Natural killer cell (primary cell): ENCODE data around the gene BAIAP2. TPM values are rescaled to one million over a fixed set of nuclear protein-coding genes. Genes with fewer than 3 reads are reported as not detected.

Experiments used
- ATAC-seq, 3 donors: fragments of 150-1000 bp in 2 of 3; fragments of 200-7000 bp in 1 of 3; cut with Tn5 transposase; 1 replicate in 1 of 3; 2 replicates in 2 of 3; pipeline ENCODE4 v1.10.0; 2021; ENCODE audit warnings: mild to moderate bottlenecking in 2 of 3, moderate library complexity in 2 of 3
- DNase-seq, 2 donors: peaks; one replicate each; pipeline versions ENCODE4 v3.0.0 to v3.0.0-alpha.2; 2013 to 2021; ENCODE audit warnings: mixed read lengths in 1 of 2
- H3K27ac ChIP-seq: one replicate; pipeline ENCODE4 v1.5.1; 2013; ENCODE audit warnings: mild to moderate bottlenecking, low read length
- H3K27me3 ChIP-seq: one replicate; pipeline ENCODE4 v1.6.1; 2013; ENCODE audit warnings: low read length; ENCODE audit not compliant: control insufficient read depth, insufficient read depth
- H3K36me3 ChIP-seq: one replicate; pipeline ENCODE4 v1.6.1; 2013; ENCODE audit warnings: low read length; ENCODE audit not compliant: control insufficient read depth, insufficient read depth
- H3K4me1 ChIP-seq: one replicate; pipeline ENCODE4 v1.6.1; 2013; ENCODE audit warnings: low read length; ENCODE audit not compliant: control insufficient read depth, insufficient read depth
- H3K4me3 ChIP-seq: one replicate; pipeline ENCODE4 v1.5.1; 2013; ENCODE audit warnings: low read length
- H3K9me3 ChIP-seq: one replicate; pipeline ENCODE4 v1.6.1; 2013; ENCODE audit warnings: low read length; ENCODE audit not compliant: control insufficient read depth, insufficient read depth
- H3K27ac Mint-ChIP-seq, 2 donors: one replicate each; pipeline ENCODE4 v1.8.0; 2022; ENCODE audit warnings: mild to moderate bottlenecking in 2 of 2, mixed read lengths in 2 of 2, moderate library complexity in 1 of 2
- H3K27me3 Mint-ChIP-seq, 2 donors: one replicate each; pipeline ENCODE4 v1.8.0; 2022; ENCODE audit warnings: low read depth in 2 of 2, mixed read lengths in 2 of 2
- H3K36me3 Mint-ChIP-seq: one replicate; pipeline ENCODE4 v1.8.0; 2022; ENCODE audit warnings: mixed read lengths
- H3K4me1 Mint-ChIP-seq, 2 donors: one replicate each; pipeline ENCODE4 v1.8.0; 2022; ENCODE audit warnings: mixed read lengths in 2 of 2
- H3K4me3 Mint-ChIP-seq: one replicate; pipeline ENCODE4 v1.8.0; 2022; ENCODE audit warnings: mild to moderate bottlenecking, moderate library complexity, mixed read lengths
- H3K9me3 Mint-ChIP-seq, 2 donors: one replicate each; pipeline ENCODE4 v1.8.0; 2022; ENCODE audit warnings: mixed read lengths in 2 of 2
- CTCF ChIP-seq: fragments of 200-600 bp; IDR thresholded peaks from one replicate; pipeline ENCODE4 v1.8.0; 2022; ENCODE audit warnings: antibody characterized with exemption
- WGBS: methylation state at CpG from one replicate; pipeline ENCODE4 v1.1.7; 2013; ENCODE audit warnings: missing lambda C conversion rate; ENCODE audit not compliant: insufficient coverage; 5-methylcytosine and 5-hydroxymethylcytosine counted together
- intact Hi-C: fragments of 100-400 bp; cut with micrococcal nuclease; formaldehyde crosslinking; loops from one replicate; pipeline ENCODE4 v1.14.2; 2022
- total RNA-seq, 4 donors: library from RNA; stranded (reverse); fragments of 120-200 nt in 1 of 4; gene quantifications; one replicate each; pipeline versions ENCODE4 v1.2.3 to v1.2.4, GENCODE V29; 2013 to 2022

BAIAP2 gene
- total RNA-seq, 3 donors from 2014 or later (not counting 1 experiment from before 2014, with no cell fraction given): 6.7 to 12.3 (median 10.4) TPM

GRCh38 chr17:81142301-81143199, 107.6 kb downstream of the BAIAP2 start:
- Mint-ChIP-seq H3K4me1 (peaks cover 0 to 14% of the 10 kb centered on the region in 2 donors), H3K36me3 (no peaks in the 10 kb centered on the region), H3K27ac (no peak overlapping the region), H3K4me3 (no peak overlapping the region), H3K9me3 (no peaks in the 10 kb centered on the region), H3K27me3 (no peaks in the 10 kb centered on the region)
- Histone ChIP-seq H3K4me1 (peaks cover 6% of the 10 kb centered on the region), H3K27ac (no peak overlapping the region), H3K36me3 (no peaks in the 10 kb centered on the region), H3K27me3 (no peaks in the 10 kb centered on the region), H3K4me3 (no peak overlapping the region), H3K9me3 (no peaks in the 10 kb centered on the region)
- WGBS: 55% methylated on average over 24 of the region's 25 CpGs
- peak; percentile 60 to 77 for DNase-seq
- ATAC-seq: peak; percentile 74 to 93 (median 87)
- peak; percentile 50 for TF ChIP-seq CTCF
- intact Hi-C loops: loop anchor here (1.0 to 5.0 kb wide), 2 partner anchors 99 to 340 kb away; no protein-coding TSS in a partner anchor

- intact Hi-C loops: loop anchor here (5.0 kb wide), 1 partner anchor 339 kb away; no protein-coding TSS in a partner anchor
- peaks cover 0 to 12% of the 10 kb centered on the region in 2 donors for H3K4me1 Mint-ChIP-seq
- H3K36me3 ChIP-seq: no peaks in the 10 kb centered on the region
- H3K4me1 ChIP-seq: peaks cover 6% of the 10 kb centered on the region
- no peak overlapping the region for H3K4me3 Mint-ChIP-seq
- no peak overlapping the region for H3K27ac Mint-ChIP-seq
- no peak for DNase-seq
- no peaks in the 10 kb centered on the region for H3K27me3 Mint-ChIP-seq
- H3K27me3 ChIP-seq: no peaks in the 10 kb centered on the region
- H3K9me3 ChIP-seq: no peaks in the 10 kb centered on the region
- H3K36me3 Mint-ChIP-seq: no peaks in the 10 kb centered on the region
- no peak for TF ChIP-seq CTCF
- no peak for ATAC-seq
- H3K9me3 Mint-ChIP-seq: no peaks in the 10 kb centered on the region
- WGBS: 78% methylated on average over 10 of the region's 11 CpGs
- no peak overlapping the region for H3K4me3 ChIP-seq
- no peak overlapping the region for H3K27ac ChIP-seq
These were observed 108.2 kb downstream of the BAIAP2 start for GRCh38 chr17:81143200-81143527.

- Mint-ChIP-seq H3K4me3 (no peak overlapping the region), H3K36me3 (no peaks in the 10 kb centered on the region), H3K27me3 (no peaks in the 10 kb centered on the region), H3K27ac (no peak overlapping the region), H3K9me3 (no peaks in the 10 kb centered on the region), H3K4me1 (peaks cover 0 to 5% of the 10 kb centered on the region in 2 donors)
- WGBS: 85% methylated on average over 17 of the region's 17 CpGs
- no peak for TF ChIP-seq CTCF
- H3K4me1 ChIP-seq: peaks cover 8% of the 10 kb centered on the region
- H3K9me3 ChIP-seq: no peaks in the 10 kb centered on the region
- DNase-seq (no peak), ATAC-seq (no peak)
- no peaks in the 10 kb centered on the region for H3K36me3 ChIP-seq
- H3K27ac ChIP-seq: no peak overlapping the region
- no peaks in the 10 kb centered on the region for H3K27me3 ChIP-seq
- no peak overlapping the region for H3K4me3 ChIP-seq
- intact Hi-C loops: loop anchor here (5.0 kb wide), 1 partner anchor 338 kb away; no protein-coding TSS in a partner anchor
These were observed 108.9 kb downstream of the BAIAP2 start for GRCh38 chr17:81143717-81144422.
